ENCODE measurements around the gene MEIS2.

GRCh38 chr15:36944442-36944841 is 155.9 kb downstream of the MEIS2 start:
- TF ChIP-seq CTCF (IDR thresholded peaks at IDR 0.05) (no peak), POLR2A (IDR thresholded peaks at IDR 0.05) (no peak)

All from thyroid gland (tissue), 4 donors.